HG03064 (cell line): Measurements from ENCODE around the gene POTEJ.
"Not testable (repeated sequence)": the region's sequence is repeated elsewhere in the genome, so short reads cannot be mapped to it uniquely, and the experiment has no call there.

Source experiments
- ATAC-seq: cut with Tn5 transposase; IDR thresholded peaks from one replicate; pipeline ENCODE4 v1.9.1; 2021; ENCODE audit warnings: low read depth; ENCODE audit not compliant: unreplicated experiment

Gene POTEJ

DNA sequence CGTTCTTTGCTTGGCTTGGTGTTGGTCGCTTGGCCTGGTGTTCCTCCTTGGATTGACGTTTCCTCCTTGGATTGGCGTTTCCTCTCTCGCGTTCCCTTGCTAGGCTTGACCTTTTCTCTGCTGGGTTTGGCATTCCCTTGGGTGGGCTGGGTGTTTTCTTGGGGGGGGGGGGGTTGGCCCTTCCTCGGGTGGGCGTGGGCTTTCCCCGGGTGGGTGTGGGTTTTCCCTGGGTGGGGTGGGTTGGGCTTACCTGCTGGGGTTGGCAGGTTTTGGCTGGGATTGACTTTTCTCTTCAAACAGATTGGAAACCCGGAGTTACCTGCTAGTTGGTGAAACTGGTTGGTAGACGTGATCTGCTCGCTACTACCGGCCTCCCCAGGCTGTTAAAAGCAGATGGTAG, at the start of gene POTEJ:
TSS of gene POTEJ (plus strand) at position 301 of the 400 bp plus-strand sequence. CDS start at position 394, 93 bp downstream.
- ATAC-seq: not testable (repeated sequence)

DNA sequence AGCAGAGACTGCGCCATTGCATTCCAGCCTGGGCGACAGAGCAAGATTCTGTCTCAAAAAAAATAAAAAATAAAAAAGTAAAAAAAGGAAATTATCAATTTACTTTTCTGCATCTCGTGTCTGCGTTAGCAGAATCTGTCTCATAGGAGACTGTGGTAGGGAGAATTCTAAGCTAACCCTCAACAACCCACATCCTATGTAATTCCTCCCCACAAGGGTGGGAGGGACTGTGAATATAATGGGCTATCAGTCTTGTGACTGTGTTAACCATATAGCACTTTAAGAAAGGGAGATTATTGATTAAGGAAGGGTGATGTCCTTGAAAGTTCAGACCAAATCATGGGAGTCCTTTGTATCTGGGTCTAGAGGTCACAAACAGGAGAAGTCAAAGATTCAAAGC, 45.1 kb upstream of the POTEJ start:
- ATAC-seq: not testable (repeated sequence)

DNA sequence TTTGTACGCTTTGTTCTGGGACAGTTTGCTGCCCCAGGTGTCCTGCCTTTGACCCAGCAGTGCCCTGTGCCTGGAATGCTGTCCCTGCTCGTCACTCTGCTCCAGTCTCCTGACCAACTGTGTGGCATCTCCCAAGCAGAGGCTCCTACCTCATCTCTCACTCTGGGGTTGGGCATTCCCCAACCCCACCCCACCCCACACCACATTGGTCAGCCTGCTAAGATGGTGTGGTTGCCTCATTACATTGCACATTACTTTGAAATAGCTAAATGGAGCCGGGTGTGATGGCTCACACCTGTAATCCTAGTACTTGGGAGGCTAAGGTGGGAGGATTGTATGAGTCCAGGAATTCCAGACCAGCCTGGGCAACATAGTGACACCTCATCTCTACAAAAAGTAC, 39.3 kb upstream of the POTEJ start:
- not testable (repeated sequence) for ATAC-seq

DNA sequence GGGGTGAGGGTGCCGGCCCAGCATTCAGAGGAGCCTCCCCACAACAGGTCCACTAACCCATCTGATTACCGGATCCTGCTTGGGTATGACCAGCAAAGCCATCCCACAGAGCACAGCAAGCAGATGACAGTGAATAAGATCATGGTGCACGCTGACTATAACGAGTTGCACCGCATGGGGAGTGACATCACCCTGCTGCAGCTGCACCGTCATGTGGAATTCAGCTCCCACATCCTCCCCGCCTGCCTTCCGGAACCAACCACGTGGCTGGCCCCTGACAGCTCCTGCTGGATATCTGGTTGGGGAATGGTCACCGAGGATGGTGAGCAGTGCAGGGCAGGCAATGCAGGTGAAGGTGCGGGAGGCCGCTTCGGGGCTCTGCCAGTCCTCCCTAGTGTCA, 37.0 kb upstream of the POTEJ start:
- not testable (repeated sequence) for ATAC-seq

DNA sequence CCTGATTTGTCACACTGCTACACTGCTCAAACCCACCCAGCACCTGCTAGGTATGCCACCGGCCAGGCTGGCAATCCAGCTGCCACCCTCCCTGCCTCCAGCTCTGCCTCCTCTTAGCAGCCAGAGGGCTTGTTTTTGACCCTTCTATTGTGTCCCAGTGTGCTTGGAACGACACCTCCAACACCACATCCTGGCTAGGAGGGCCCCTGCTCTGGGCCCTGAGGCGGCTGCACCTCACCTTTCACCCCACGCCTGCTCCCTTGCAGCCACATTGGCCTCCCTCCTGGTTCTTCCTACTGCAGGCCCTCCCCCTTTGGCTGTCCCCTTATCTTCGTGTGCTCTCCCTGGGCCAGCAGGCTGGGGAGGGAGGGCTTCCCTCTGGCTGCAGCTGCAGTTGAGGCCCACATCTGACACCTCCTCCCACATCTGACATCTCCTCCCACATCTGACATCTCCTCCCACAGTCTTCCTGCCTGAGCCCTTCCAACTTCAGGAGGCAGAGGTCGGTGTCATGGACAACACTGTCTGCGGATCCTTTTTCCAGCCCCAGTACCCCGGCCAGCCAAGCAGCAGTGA, 34.9 kb upstream of the POTEJ start:
- not testable (repeated sequence) for ATAC-seq

DNA sequence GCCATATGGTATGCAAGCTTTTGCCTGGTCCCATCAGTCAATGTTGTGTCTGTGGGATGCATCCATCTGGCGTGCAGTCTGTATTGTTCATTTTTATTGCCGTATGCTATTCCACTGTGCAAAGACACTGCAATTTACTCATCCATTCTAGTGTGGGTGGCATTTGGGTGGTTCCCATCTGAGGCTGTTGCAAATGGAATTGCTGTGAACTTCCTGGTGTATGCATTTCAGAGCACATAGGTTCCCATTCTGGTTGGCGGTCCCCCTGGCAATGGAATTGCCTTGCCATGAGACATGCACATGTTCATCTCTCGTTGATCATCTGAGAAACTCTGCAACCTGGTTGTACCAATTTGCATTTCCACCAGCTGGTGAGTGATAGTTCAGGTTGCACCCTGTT, 33.7 kb upstream of the POTEJ start:
- ATAC-seq: not testable (repeated sequence)

DNA sequence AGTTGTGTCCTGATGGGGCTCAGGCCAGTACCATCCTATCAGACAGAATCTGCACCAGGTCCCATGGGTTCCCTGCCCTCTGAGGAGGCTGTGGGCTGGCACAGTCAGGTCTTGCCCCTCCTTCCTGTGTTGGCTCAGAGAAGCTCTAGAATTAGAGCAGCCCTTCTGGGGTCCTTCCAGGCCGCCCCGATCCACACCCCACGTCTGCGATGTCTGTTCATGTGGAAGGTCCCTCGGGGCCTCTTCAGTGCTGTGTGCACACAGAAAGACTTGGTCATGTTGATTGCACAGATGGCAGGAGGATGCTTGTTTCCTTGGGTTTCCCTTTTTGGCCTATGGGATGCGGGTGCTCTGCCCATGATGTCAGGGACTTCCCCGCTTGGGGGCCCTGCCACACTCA, 32.1 kb upstream of the POTEJ start:
- not testable (repeated sequence) for ATAC-seq

DNA sequence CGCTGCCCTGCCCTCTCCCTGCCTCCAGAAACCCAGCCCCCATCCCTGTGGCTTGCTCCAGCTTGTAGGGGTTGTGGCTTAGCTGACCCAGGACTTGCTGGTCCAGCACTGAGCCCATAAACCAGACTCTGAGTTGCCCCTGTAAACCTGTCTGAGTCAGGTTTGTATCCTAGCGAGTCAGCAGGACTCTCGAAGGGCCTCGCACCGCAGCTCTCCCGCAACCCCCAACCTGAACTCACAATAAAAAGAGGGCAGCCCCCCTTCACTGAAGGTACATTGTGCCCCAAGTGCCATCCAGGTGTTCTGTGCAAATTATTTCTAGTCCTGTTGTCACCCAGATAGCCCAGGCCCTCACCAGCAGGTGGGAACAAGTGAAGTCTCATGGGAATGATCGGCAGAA, 29.7 kb upstream of the POTEJ start:
- ATAC-seq: not testable (repeated sequence)

DNA sequence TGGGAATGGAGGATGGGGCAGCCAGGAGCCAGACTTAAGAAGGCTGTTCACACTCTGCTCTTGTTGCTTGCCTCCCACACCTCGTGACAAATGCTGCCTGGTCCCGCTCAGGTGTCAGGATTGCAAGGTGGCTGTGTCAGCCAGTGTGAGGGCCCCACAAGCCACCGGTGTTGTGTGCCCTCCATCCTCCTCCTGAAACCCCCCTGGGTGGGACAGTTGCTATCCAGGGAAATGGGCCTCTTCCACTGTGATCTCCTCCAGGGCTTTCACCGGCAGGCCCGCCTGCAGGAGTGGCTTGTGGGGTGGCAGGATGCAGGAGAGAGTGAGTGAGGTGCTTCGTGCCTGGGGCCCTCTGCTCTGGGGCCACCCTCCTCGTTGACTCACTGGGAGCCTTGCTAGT, 28.3 kb upstream of the POTEJ start:
- not testable (repeated sequence) for ATAC-seq

DNA sequence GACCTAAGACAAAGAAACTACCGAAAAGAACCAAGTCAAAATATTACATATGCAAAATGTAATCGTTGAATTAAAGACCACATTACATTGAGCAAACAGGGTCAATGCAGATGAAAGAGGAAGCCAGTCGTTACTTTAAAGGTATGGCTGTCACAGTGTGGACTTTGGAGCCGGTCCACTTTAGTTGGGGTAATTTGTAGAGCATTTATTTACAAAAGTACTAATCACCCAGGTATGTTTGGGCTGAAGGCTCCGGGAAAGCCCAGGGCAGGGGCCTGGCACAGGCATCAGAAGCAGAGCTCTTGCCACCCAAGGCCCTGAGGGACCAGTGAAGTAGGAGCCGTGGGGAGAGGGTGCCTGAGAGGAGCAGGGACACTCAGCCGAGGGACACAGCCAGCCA, 27.7 kb upstream of the POTEJ start:
- ATAC-seq: not testable (repeated sequence)

DNA sequence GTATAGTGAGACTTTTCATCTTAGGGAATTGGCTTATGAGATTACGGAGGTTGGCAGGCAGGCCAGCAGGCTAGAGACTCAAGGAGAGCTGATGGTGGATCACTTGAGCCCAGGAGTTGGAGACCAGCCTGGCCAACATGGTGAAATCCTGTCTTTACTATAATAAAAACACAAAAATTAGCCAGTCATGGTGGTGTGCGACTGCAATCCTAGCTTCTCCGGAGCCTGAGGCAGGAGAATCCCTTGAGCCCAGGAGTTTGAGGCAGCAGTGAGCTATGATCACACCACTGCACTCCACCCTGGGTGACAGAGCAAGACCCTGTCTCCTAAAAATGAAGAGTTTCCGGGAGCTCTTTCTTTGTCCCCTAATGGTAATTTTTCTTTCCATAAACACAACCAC, 26.5 kb upstream of the POTEJ start:
- not testable (repeated sequence) for ATAC-seq

DNA sequence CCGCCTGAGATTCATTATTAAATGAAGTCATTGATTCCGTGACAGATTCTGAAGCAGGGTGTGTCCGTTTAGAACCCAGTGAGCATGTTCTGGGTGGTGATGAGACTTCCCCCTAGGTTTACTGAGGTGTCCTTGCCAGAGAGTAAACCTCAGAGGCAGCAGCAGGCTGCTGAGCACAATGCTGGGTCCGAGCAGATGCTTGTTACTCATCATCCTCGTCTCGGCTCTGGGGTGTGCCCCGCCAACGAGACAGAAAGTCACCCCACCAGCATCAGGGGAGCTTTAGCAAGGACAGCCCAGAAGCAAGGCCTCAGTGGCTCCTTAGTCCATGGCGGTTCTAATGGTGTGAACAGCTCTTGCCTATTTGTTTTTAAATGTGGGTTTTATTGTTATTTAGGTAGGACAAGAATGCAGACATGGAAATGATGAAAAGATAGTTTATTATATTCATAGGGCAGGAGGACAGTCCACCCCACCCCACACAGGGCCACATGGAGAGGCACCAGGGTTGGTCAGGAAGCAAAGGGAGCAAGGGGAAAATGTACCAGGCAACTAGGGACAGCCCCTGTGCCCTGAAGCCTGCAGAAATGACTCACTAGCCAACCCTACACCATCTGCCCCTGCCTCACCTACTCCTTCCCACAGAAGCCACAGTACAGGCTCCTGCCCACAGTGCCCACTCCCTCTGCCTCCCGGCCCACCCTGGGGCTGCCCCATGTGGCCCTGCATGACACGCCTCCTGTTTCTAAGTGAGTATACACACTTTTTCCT, 22.4 kb upstream of the POTEJ start:
- ATAC-seq: not testable (repeated sequence)

DNA sequence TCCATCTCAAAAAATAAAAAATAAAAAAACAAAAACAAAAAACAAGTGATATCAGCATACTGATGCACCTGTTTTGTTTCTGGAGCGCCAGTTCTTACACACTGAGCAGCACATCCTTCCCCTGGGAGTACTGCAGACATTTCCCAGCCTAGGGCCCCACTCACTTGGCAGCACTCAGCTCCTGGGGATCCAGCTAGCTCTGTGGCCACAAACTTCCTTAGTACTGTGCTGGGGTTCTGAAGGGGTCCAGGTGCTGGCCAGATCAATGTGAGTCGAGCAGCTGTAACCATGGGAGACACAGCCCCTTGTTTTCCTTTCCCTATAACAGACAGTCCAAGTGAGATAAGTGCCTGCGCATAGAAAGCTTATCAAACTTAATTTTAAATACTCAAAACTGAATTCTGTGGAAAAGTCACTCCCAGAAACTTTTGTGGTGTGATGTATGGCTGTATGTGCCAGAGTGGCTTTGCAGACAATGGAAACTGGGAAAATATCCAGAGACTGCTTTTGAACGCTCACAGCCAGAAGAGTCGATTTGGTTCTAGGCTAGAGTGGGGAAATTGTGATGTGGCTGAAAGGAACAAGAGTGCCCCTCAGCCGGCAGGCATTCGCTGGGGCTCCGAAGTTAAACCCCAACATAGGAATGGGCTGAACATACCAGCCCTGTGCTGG, 20.9 kb upstream of the POTEJ start:
- not testable (repeated sequence) for ATAC-seq

DNA sequence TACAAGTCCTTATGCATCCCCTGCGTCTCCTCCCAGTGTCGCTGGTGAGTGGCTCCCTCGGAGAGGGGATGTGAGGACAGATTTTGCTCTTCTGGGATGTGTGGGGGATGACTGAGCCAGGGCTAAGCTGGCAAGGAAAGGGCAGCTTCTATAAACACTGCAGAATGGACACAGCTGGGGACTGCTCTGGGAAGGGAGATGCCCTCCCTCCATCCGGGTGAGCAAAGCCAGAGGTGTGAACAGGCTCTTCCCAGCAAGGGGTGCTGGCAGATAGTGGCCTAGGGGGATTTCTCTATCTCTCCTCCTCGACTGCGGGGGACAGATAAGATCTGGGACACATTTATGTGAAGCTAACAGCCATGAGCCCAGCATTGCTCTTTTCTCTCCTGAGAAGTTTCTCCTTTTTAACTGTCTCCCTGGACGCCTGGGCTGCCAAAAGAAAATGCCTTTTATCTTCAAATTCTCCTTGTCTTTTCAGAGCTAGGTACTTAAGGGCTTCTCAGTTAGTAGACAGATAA, 20.3 kb upstream of the POTEJ start:
- not testable (repeated sequence) for ATAC-seq

DNA sequence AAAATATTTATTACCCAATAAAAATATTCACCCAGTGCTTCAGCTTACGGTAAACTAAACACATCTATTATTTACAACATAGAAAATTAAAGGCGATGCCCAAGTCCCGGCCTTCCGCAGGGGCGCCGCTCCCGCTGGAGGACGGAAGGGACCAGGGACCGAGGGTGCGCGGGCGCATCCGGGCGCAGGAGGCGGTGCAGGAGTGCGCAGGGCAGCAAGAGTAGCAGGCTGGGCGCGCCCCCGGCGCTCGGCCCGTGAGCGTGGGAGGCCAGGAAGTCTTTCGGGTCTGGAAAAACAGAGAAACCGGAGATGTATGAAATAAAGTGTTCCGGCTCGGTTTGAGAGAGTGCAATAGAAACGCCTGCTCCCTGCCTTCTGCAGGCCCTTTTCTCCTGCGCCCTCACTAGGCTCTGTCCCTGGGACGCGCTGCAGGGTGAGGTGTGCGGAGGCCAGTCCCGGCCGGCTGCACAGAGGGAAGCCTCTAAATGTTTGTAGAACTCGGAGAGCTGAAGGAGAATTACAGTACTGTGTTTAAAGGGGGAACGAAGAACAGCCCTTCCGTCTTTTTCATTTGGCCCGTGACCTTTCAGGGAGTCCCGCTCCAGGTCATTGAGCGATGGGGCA, 18.3 kb upstream of the POTEJ start:
- not testable (repeated sequence) for ATAC-seq

DNA sequence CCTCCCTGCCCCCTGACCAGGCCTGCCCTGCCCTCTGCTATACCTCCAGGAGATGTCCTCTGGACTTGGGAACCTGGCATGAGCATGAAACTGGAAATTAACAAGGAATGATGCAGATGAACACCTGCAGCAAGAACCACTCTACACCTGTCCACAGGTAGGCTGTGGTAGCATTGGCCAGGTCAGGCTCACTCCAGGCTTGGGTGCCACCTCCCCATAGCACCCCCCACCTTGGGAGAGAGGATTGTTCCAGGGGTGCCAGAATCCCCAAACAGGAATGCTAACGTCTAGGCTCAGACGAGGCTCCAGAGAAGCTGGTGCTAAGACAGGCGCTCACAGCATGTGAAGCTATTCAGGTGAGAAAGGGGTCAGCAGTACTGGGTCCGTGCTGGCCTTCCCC, 17.2 kb upstream of the POTEJ start:
- not testable (repeated sequence) for ATAC-seq

DNA sequence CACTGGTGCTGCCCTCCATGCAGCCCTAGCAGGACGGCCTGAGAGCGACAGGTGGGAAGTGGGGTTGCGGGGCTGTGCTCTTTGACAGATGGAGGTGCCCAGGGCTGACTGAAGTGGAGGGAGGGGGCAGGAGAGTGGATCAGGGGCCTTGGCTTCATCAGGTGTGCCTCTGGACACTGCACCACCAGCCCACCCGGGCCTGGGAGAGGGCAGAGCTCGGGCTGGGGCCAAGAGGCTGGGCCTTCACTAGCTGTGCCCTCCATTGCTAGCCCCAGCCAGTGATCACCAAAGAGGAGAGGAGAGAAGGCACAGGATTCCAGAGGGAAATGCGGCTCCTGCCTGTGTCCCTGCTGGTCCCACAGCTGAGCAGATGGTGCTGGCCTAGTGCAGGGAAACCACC, 14.5 kb upstream of the POTEJ start:
- ATAC-seq: not testable (repeated sequence)

DNA sequence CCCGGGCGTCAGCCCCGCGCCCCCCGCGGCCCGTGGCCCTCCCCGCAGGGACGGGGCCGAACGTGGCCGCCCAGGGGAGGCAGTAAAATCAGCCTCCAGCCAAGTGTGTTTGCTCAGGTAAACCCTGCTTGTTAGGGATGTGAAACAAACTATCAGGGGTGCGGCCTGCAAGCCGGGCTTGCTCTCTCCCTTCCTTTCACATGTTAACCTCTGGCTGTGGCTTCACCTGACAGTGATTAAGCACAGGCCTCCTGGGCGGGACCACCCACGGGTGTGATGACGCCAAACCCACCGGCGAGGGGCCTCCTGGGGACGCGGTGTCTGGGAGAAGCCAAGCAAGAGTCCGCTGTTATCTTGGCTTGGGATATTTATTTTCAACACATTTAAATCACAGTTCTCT, 13.2 kb upstream of the POTEJ start:
- not testable (repeated sequence) for ATAC-seq

DNA sequence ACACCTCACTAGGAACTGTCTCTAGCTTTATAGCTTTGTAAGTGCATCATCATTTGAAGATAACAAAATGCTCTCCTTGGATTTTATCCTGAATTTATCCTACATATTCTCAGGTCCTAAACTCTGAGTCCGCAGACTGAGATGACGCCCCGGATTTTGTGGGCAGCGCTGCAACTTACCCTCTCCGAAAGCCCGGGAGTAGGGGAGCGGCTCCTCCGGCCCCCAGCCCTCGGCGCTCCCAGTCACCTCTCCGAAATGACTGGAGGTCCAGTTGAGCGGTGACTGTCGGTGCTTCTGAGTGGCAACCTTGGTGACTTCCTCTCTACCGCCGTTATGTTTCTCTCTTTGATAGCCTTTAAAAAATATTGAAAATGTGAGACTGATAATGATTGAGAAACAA, 12.8 kb upstream of the POTEJ start:
- not testable (repeated sequence) for ATAC-seq

DNA sequence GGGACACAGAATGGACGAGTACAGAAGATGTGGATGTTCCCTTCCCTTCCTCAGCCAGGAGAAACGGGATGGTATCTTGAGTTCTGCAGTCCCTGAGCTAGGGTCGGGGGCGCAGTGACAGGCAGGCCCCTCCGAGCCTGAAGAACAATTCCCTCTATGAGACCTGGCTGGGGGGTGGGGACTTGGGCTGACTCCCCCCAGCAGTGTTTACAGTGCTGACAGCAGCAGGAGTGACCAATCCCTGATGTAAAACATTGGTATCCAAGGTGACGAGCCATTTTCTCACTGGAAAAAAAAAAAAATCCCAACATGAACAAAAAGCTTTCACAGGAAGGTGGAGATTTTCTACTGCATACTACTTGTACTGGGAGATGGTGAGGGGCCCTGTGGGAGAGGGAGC, 11.8 kb upstream of the POTEJ start, which contains the start of gene CFC1:
TSS of gene CFC1 (minus strand) at position 183 of the 400 bp plus-strand sequence. CDS start 288 bp downstream, outside the sequence.
- ATAC-seq: not testable (repeated sequence)

DNA sequence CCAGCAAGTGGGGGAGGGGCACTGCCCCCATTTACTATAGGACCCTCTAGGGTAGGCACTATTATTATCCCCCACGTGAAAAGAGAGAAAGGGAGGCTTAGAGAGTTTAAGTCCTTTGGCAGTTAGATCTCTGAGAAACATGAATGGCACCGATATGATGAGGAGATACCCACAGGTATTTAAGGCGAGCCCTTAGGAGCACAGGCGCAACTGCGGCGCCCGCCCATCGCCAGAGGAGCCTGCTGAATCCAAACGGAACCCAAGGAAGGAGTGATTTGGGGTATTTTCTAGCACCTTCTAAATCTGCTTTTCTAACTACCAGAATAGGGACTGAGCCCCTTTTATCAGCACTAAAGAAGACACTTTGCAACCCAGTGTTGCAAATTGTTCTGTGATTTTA, 11.3 kb upstream of the POTEJ start:
- ATAC-seq: not testable (repeated sequence)
